Measurements from ENCODE around the gene BBS2.
A peak's percentile ranks its signal among the peaks of the same experiment; 100 is the strongest.

The BBS2 gene

DNA sequence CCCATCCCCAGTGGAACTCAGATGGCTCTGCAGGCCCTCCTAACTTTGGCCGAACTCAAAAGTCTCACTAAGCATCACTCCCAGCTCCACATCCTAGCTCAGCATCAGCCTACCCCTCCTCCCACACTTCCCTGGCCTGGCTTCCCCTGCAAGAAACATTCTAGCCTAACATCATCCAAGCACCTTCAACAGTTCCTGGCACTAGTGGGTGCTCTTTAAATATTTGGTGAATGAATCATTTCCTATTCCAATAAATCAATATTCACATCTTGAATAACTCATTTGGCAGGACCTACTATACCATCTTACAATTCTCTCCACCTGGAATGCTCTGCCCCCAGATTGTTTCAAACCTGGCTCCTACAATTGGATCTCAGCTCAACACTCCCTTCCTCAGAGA, 11.0 kb upstream of the BBS2 start:
- TF ChIP-seq, protein P1, sequence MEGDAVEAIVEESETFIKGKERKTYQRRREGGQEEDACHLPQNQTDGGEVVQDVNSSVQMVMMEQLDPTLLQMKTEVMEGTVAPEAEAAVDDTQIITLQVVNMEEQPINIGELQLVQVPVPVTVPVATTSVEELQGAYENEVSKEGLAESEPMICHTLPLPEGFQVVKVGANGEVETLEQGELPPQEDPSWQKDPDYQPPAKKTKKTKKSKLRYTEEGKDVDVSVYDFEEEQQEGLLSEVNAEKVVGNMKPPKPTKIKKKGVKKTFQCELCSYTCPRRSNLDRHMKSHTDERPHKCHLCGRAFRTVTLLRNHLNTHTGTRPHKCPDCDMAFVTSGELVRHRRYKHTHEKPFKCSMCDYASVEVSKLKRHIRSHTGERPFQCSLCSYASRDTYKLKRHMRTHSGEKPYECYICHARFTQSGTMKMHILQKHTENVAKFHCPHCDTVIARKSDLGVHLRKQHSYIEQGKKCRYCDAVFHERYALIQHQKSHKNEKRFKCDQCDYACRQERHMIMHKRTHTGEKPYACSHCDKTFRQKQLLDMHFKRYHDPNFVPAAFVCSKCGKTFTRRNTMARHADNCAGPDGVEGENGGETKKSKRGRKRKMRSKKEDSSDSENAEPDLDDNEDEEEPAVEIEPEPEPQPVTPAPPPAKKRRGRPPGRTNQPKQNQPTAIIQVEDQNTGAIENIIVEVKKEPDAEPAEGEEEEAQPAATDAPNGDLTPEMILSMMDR (IDR thresholded peaks at IDR 0.05; ENCODE audit: low read depth, low read length, missing control alignments), result no peak
- H3K4me3 ChIP-seq (replicated peaks; ENCODE audit: low read depth, low read length), result no peak overlapping the region
- DNase-seq (ENCODE audit: extremely low read depth, low read depth), result no peak

DNA sequence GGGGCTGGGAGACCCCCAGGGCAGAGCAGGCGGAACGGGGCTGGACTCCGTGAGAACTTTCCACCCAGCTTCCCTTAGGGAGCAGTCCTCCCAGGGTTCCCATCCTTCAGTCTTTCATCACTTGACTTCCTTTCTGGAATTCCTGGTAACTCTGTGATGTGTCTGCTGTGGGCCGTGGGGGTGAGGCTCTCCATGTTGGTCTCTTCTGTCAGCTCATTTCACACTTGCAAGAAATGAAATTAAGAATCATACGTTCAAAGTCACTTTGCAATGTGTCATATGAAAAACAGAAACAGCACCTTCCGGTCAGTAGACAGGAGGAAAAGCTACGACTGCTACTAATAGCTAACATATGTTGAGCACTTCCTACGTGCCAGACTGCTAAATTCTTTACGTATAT, 5.4 kb upstream of the BBS2 start:
- no peak overlapping the region for H3K4me3 ChIP-seq (replicated peaks; ENCODE audit: low read depth, low read length)
- peak; percentile 71 for DNase-seq (ENCODE audit: extremely low read depth, low read depth)
- TF ChIP-seq, protein P1 (IDR thresholded peaks at IDR 0.05; ENCODE audit: low read depth, low read length, missing control alignments), result no peak

DNA sequence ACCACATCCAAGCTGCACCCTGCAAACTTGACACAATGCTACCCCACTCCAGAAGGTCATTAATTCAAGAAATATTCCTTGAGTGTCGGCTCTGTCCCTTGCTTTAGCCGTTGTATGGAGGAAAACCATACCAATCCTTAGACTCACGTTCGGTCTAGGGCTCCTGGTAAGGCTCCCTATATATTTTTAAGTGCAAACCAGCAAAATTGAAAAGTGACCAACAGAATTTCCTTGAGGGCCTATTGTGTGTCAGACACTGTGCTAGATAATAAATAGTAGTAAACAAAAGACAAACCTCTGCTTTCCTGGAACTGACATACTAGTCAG, 390 bp upstream of the BBS2 start:
- TF ChIP-seq, protein P1 (IDR thresholded peaks at IDR 0.05; ENCODE audit: low read depth, low read length, missing control alignments), result no peak
- peak overlapping the region; percentile 74 for H3K4me3 ChIP-seq (replicated peaks; ENCODE audit: low read depth, low read length)
- DNase-seq (ENCODE audit: extremely low read depth, low read depth), result no peak

DNA sequence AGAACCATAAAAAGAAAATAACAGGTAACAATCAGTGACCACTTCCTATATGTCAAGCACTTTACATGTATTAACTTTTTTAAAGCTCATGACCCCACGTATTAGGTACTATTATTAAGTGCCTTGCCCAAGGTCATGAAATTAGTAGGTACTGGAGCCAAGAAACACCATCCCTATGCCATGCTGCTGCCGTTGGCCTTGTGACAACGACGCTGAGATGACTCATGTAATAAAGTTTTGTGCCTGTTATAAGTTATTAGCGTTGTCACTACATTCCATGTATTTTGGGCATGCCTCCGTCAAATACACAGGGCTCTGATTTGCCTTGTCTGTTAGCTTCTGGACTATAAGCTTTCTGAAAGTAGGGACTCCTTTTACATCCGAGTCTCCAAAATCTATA, 1.4 kb downstream of the BBS2 start:
- H3K4me3 ChIP-seq (replicated peaks; ENCODE audit: low read depth, low read length), result no peak overlapping the region
- TF ChIP-seq, protein P1 (IDR thresholded peaks at IDR 0.05; ENCODE audit: low read depth, low read length, missing control alignments), result no peak
- no peak for DNase-seq (ENCODE audit: extremely low read depth, low read depth)

DNA sequence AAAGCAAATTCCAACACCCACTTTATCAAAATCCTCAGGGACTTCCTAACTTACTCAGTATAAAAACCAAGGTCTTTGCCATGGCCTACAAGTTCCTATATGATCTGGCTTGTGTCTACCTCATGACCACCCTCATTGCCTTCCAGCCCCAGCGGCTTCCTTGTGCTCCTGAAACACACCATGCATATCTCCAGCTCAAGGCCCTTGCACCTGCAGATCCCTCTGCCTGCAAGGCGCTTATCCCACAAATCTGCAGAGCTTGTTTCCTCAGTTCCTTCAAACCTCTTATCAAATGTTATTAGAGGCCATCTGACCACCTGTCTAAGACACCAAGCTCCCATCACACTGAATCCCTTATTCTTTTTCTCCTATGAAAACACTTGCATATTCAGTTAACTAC, 2.6 kb downstream of the BBS2 start:
- DNase-seq (ENCODE audit: extremely low read depth, low read depth), result no peak
- TF ChIP-seq, protein P1 (IDR thresholded peaks at IDR 0.05; ENCODE audit: low read depth, low read length, missing control alignments), result no peak
- no peak overlapping the region for H3K4me3 ChIP-seq (replicated peaks; ENCODE audit: low read depth, low read length)

DNA sequence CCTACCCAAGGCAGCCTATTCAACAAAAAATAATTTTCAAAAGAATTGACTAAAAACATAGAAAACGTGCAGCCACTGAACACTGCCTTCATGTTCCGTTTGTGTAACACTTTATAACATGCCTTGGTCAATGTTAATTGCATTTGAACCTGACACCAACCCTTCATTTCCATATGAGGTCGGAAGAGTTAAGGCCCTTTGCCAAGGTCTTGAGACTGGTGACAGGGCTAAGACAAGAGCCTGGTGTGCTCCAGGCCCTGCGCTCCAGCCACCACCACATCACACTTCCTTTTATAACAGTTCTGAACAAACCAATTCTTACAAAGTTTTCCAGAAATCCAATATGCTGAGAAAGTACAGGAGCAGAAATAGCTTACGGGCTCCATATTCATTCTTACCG, 4.2 kb downstream of the BBS2 start:
- H3K4me3 ChIP-seq (replicated peaks; ENCODE audit: low read depth, low read length), result no peak overlapping the region
- TF ChIP-seq, protein P1 (IDR thresholded peaks at IDR 0.05; ENCODE audit: low read depth, low read length, missing control alignments), result no peak
- no peak for DNase-seq (ENCODE audit: extremely low read depth, low read depth)

DNA sequence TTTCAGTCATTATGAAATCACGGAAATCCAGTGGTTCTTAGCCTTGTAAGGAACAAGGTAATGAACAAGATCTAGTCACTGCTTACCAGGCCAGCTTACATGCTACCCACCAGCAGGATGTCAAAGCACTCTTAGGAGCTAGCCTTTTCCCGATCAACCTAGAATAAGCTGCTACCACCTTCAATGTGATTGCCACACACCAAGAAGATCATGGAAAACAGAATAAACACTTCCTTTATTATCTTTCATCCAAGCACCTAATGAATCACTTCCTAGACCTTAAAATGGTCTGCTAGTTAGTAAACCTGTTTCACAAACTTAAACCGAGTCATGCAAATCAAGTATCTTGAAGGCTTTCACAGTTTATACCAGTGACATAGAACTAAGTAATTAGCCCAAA, 5.0 kb downstream of the BBS2 start:
- no peak overlapping the region for H3K4me3 ChIP-seq (replicated peaks; ENCODE audit: low read depth, low read length)
- TF ChIP-seq, protein P1 (IDR thresholded peaks at IDR 0.05; ENCODE audit: low read depth, low read length, missing control alignments), result no peak
- no peak for DNase-seq (ENCODE audit: extremely low read depth, low read depth)

All from HFF-Myc (cell line).